CD8-positive, alpha-beta memory T cell (primary cell): ENCODE measurements around the gene NAGLU. TPM values are rescaled to one million over a fixed set of nuclear protein-coding genes. Genes with fewer than 3 reads are reported as not detected.
A peak's percentile ranks its signal among the peaks of the same experiment; 100 is the strongest.
"Not testable (repeated sequence)": the region's sequence is repeated elsewhere in the genome, so short reads cannot be mapped to it uniquely, and the experiment has no call there.

Source experiments
- CTCF ChIA-PET: fragments of 350-600 bp; sonication (Branson Sonifier 250); formaldehyde crosslinking; loops from one replicate; lab custom pipeline; 2021; ENCODE audit warnings: antibody characterized with exemption; lab: Charles Lee
- POLR2A ChIA-PET: fragments of 350-600 bp; sonication (Branson Sonifier 250); formaldehyde crosslinking; loops from one replicate; lab custom pipeline; 2021; ENCODE audit warnings: antibody characterized with exemption; lab: Charles Lee
- DNase-seq, 5 donors: peaks; one replicate each; pipeline versions ENCODE4 v3.0.0 to v3.0.0-alpha.2; 2020 to 2022; ENCODE audit warnings: mixed read lengths in 1 of 5
- H3K27ac ChIP-seq: one replicate; pipeline ENCODE4 v1.7.0; 2013; ENCODE audit warnings: low read depth, mild to moderate bottlenecking, low read length, moderate library complexity
- H3K27me3 ChIP-seq: 2 replicates; pipeline ENCODE4 v1.7.0; 2013; ENCODE audit warnings: low read length, mild to moderate bottlenecking; ENCODE audit not compliant: insufficient read depth, poor library complexity, severe bottlenecking
- H3K36me3 ChIP-seq: 2 replicates; pipeline ENCODE4 v1.7.0; 2013; ENCODE audit warnings: mild to moderate bottlenecking, low read length, moderate library complexity; ENCODE audit not compliant: insufficient read depth
- H3K4me1 ChIP-seq: 2 replicates; pipeline ENCODE4 v1.7.0; 2013; ENCODE audit warnings: mild to moderate bottlenecking, low read length, moderate library complexity; ENCODE audit not compliant: insufficient read depth
- H3K4me3 ChIP-seq: 2 replicates; pipeline ENCODE4 v1.7.0; 2013; ENCODE audit warnings: mild to moderate bottlenecking, low read length
- H3K9me3 ChIP-seq: 2 replicates; pipeline ENCODE4 v1.7.0; 2013; ENCODE audit warnings: mild to moderate bottlenecking, low read length
- H3K27ac Mint-ChIP-seq, 8 donors: one replicate each; pipeline ENCODE4 v1.8.0; 2020 to 2021; ENCODE audit warnings: mixed read lengths in 8 of 8, mild to moderate bottlenecking in 6 of 8, inconsistent platforms in 3 of 8, moderate library complexity in 3 of 8
- H3K27me3 Mint-ChIP-seq, 2 donors: one replicate each; pipeline ENCODE4 v1.8.0; 2020 to 2021; ENCODE audit warnings: mixed read lengths in 2 of 2, mild to moderate bottlenecking in 1 of 2, moderate library complexity in 1 of 2
- H3K36me3 Mint-ChIP-seq, 3 donors: one replicate each; pipeline ENCODE4 v1.8.0; 2020 to 2021; ENCODE audit warnings: mixed read lengths in 3 of 3, inconsistent platforms in 1 of 3, mild to moderate bottlenecking in 1 of 3
- H3K4me1 Mint-ChIP-seq, 3 donors: one replicate each; pipeline ENCODE4 v1.8.0; 2020 to 2021; ENCODE audit warnings: mixed read lengths in 3 of 3, inconsistent platforms in 1 of 3, mild to moderate bottlenecking in 1 of 3
- H3K4me3 Mint-ChIP-seq, 7 donors: one replicate each; pipeline ENCODE4 v1.8.0; 2020 to 2021; ENCODE audit warnings: mixed read lengths in 7 of 7, mild to moderate bottlenecking in 6 of 7, moderate library complexity in 4 of 7, inconsistent platforms in 2 of 7
- H3K9me3 Mint-ChIP-seq, 5 donors: one replicate each; pipeline ENCODE4 v1.8.0; 2020 to 2022; ENCODE audit warnings: mixed read lengths in 5 of 5, mild to moderate bottlenecking in 3 of 5, moderate library complexity in 2 of 5, inconsistent platforms in 1 of 5
- polyA plus RNA-seq: library from polyadenylated mRNA; unstranded; fragments of 300-500 nt; fragmentation: Illumina TruSeq; gene quantifications from one replicate; pipeline ENCODE4 v1.2.3, GENCODE V29; 2021
- total RNA-seq, 2 experiments: library from RNA; stranded (reverse); gene quantifications; one replicate each; pipeline ENCODE4 v1.2.3, GENCODE V29; 2021

The NAGLU gene
- total and polyA plus RNA-seq, 3 experiments from 2014 or later = 15.8 to 17.4 (median 17.0) TPM

DNA sequence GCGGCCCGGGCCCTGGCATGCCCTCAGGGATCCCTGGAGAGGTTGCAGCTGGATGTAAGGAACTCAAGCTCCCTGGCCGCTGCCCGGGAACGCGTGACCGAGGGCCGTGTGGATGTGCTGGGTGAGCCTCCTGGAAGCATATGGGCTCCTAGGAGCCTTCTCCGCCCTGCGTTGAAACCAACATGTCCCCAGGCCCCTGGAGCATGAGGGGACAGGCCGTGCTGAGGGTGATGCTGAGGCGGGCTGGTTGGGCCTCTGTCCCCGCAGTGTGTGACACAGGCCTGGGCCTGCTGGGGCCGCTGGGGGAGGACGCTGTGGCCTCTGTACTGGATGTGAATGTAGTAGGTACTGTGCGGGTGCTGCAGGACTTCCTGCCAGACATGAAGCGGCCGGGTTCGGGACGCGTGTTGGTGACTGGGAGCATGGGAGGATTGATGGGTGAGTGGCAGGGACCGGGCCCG lies 11.0 kb downstream of the NAGLU start:
- peak overlapping the region in 1 of 7 donors; percentile 50 for H3K4me3 Mint-ChIP-seq
- Histone ChIP-seq H3K9me3 (no peaks in the 10 kb centered on the region), H3K4me3 (no peak overlapping the region), H3K27ac (no peak overlapping the region), H3K27me3 (no peaks in the 10 kb centered on the region), H3K36me3 (no peaks in the 10 kb centered on the region), H3K4me1 (peaks cover 5% of the 10 kb centered on the region)
- no peak for DNase-seq
- H3K9me3 Mint-ChIP-seq = no peaks in the 10 kb centered on the region
- H3K4me1 Mint-ChIP-seq = peaks cover 10 to 16% (median 14%) of the 10 kb centered on the region in 3 donors
- CTCF ChIA-PET = interaction anchor here (3.1 kb wide), 1 partner anchor 32 kb away, joined by 10 read pairs; no protein-coding TSS in a partner anchor
- H3K27ac Mint-ChIP-seq = no peak overlapping the region
- POLR2A ChIA-PET = interaction anchor here (1.0 to 1.4 kb wide), 2 partner anchors 11 to 17 kb away, joined by 3 read pairs; partner anchors contain the start of gene NAGLU
- peaks cover 0 to 5% (median 0%) of the 10 kb centered on the region in 3 donors for H3K36me3 Mint-ChIP-seq
- H3K27me3 Mint-ChIP-seq = no peaks in the 10 kb centered on the region

GRCh38 chr17:42547698-42548069 lies 11.6 kb downstream of the NAGLU start:
- H3K27ac ChIP-seq = no peak overlapping the region
- H3K27me3 ChIP-seq = no peaks in the 10 kb centered on the region
- Mint-ChIP-seq H3K4me3 (peak overlapping the region in 1 of 7 donors; percentile 15), H3K9me3 (no peaks in the 10 kb centered on the region), H3K36me3 (peaks cover 0 to 5% (median 0%) of the 10 kb centered on the region in 3 donors), H3K27ac (no peak overlapping the region), H3K27me3 (no peaks in the 10 kb centered on the region), H3K4me1 (peaks cover 10 to 22% (median 14%) of the 10 kb centered on the region in 3 donors)
- H3K9me3 ChIP-seq = no peaks in the 10 kb centered on the region
- ChIA-PET CTCF (interaction anchor here (1.2 to 3.1 kb wide), 4 partner anchors 12 to 276 kb away, joined by 4 to 10 read pairs (median 6); partner anchors contain the start of genes BECN1 and NAGLU), POLR2A (interaction anchor here (0.7 to 1.6 kb wide), 5 partner anchors 11 to 62 kb away, joined by 3 to 4 read pairs (median 3); partner anchors contain the start of genes NAGLU, PSMC3IP, RETREG3 and TUBG1)
- H3K4me1 ChIP-seq = peaks cover 5% of the 10 kb centered on the region
- H3K36me3 ChIP-seq = no peaks in the 10 kb centered on the region
- no peak overlapping the region for H3K4me3 ChIP-seq
- no peak for DNase-seq

DNA sequence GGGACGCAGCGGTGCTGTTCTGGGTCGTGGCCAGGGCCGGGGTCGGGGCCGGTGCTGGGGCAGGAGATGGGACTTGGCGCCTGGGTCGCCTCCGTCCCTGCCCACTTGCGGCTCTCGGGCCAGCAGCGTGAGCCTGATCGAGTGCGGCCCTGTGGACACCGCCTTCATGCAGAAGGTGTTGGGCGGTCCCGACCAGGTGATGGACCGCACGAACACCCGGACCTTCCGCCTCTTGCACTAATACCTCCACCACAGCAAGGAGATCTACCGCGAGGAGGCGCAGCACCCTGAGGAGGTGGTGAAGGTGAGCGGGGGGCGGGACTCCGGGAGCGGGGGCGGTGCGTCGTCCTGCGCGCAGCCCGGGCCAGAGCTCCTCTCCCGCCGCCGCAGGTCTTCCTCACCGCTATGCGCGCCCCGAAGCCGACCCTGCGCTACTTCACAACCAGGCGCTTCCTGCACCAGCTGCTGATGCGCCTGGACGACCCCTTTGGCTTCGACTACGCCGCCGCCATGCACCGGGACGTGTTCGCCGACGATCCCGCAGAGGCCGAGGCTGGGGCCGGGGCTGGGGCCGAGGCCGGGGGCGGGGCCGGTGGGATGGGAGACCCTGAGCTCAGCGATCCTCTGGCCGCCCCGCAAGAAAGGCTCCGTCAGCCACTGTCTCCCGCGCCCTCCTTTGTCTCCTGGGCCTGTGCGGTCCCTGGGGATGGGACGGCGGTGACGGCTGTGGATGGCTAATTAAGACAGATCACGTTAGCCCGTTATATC lies 12.2 kb downstream of the NAGLU start:
- no peaks in the 10 kb centered on the region for H3K36me3 ChIP-seq
- H3K27me3 Mint-ChIP-seq = no peaks in the 10 kb centered on the region
- ChIA-PET CTCF (interaction anchor here (0.7 to 3.1 kb wide), 13 partner anchors 12 to 276 kb away, joined by 3 to 10 read pairs (median 4); partner anchors contain the start of genes BECN1, NAGLU, RETREG3 and TUBG1), POLR2A (interaction anchor here (0.6 to 1.6 kb wide), 7 partner anchors 11 to 497 kb away, joined by 3 to 4 read pairs (median 3); partner anchors contain the start of genes NAGLU, PSMC3IP, RETREG3 and TUBG1)
- H3K9me3 Mint-ChIP-seq = no peaks in the 10 kb centered on the region
- no peak overlapping the region for H3K27ac Mint-ChIP-seq
- H3K9me3 ChIP-seq = no peaks in the 10 kb centered on the region
- H3K4me3 Mint-ChIP-seq = peak overlapping the region in 4 of 7 donors; percentile 22 to 59 (median 43)
- H3K27me3 ChIP-seq = no peaks in the 10 kb centered on the region
- peak; percentile 57 to 83 (median 69) for DNase-seq
- H3K4me3 ChIP-seq = no peak overlapping the region
- H3K4me1 ChIP-seq = peaks cover 5% of the 10 kb centered on the region
- peaks cover 10 to 25% (median 14%) of the 10 kb centered on the region in 3 donors for H3K4me1 Mint-ChIP-seq
- H3K36me3 Mint-ChIP-seq = peaks cover 0 to 5% (median 0%) of the 10 kb centered on the region in 3 donors
- no peak overlapping the region for H3K27ac ChIP-seq

DNA sequence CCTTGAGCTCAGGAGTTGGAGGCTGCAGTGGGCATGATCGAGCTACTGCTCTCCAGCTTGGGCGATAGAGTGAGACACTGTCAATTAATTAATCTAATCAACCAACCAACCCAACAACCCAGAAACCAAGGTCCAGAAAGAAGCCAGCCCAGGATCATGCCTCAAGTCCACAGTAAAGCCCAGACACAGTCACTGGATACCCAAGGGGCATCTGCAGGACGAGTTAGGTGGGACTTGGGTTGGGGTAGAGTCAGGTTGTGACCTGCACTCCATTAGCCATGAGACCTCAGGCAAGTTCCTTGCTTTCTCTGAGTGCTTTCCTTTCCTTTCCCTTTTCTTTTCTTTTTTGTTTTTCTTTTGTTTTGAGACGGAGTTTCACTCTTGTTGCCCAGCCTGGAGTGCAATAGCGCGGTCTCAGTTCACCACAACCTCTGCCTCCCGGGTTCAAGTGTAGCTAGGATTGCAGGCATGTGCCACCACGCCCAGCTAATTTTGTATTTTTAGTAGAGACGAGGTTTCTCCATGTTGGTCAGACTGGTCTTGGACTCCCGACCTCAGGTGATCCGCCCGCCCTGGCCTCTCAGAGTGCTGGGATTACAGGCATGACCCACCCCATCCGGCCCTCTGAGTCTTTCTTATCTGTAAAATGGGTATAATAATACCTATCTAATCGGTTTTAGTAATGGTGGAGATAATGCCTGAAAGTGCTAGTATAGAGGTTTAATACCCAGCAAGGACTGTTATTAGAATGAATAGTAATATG lies 13.1 kb downstream of the NAGLU start:
- Histone ChIP-seq H3K9me3 (no peaks in the 10 kb centered on the region), H3K4me3 (no peak overlapping the region), H3K27ac (no peak overlapping the region), H3K27me3 (no peaks in the 10 kb centered on the region), H3K4me1 (peaks cover 5% of the 10 kb centered on the region), H3K36me3 (no peaks in the 10 kb centered on the region)
- no peaks in the 10 kb centered on the region for H3K9me3 Mint-ChIP-seq
- CTCF ChIA-PET = interaction anchor here (0.7 to 3.1 kb wide), 13 partner anchors 13 to 275 kb away, joined by 3 to 10 read pairs (median 4); partner anchors contain the start of genes BECN1, NAGLU, RETREG3 and TUBG1
- POLR2A ChIA-PET = interaction anchor here (1.1 to 1.6 kb wide), 2 partner anchors 12 to 19 kb away, joined by 3 read pairs; no protein-coding TSS in a partner anchor
- peaks cover 0 to 3% (median 0%) of the 10 kb centered on the region in 3 donors for H3K36me3 Mint-ChIP-seq
- H3K4me3 Mint-ChIP-seq = peak overlapping the region in 4 of 7 donors; percentile 13 to 62 (median 42)
- no peaks in the 10 kb centered on the region for H3K27me3 Mint-ChIP-seq
- DNase-seq = no peak
- H3K27ac Mint-ChIP-seq = no peak overlapping the region
- H3K4me1 Mint-ChIP-seq = peaks cover 10 to 35% (median 14%) of the 10 kb centered on the region in 3 donors

- H3K4me3 ChIP-seq, H3K9me3 Mint-ChIP-seq, H3K9me3 ChIP-seq, DNase-seq, POLR2A ChIA-PET, CTCF ChIA-PET, H3K36me3 ChIP-seq, H3K27me3 Mint-ChIP-seq, H3K36me3 Mint-ChIP-seq, H3K27me3 ChIP-seq: not testable (repeated sequence)
- Mint-ChIP-seq H3K27ac (peak within 1 kb of the TSS; percentile 35 to 94 (median 88)), H3K4me3 (peak within 1 kb of the TSS; percentile 87 to 96 (median 89)), H3K4me1 (peaks cover 17 to 50% (median 30%) of the 10 kb centered on the region in 3 donors)
- H3K27ac ChIP-seq = peak within 1 kb of the TSS; percentile 79
- peaks cover 17% of the 10 kb centered on the region for H3K4me1 ChIP-seq
Measured at GRCh38 chr17:42552736-42553135, 16.7 kb downstream of the NAGLU start, which contains the start of gene HSD17B1. Gene HSD17B1 (plus strand): TSS chr17:42552923. CDS start chr17:42552934, 11 bp downstream.

DNA sequence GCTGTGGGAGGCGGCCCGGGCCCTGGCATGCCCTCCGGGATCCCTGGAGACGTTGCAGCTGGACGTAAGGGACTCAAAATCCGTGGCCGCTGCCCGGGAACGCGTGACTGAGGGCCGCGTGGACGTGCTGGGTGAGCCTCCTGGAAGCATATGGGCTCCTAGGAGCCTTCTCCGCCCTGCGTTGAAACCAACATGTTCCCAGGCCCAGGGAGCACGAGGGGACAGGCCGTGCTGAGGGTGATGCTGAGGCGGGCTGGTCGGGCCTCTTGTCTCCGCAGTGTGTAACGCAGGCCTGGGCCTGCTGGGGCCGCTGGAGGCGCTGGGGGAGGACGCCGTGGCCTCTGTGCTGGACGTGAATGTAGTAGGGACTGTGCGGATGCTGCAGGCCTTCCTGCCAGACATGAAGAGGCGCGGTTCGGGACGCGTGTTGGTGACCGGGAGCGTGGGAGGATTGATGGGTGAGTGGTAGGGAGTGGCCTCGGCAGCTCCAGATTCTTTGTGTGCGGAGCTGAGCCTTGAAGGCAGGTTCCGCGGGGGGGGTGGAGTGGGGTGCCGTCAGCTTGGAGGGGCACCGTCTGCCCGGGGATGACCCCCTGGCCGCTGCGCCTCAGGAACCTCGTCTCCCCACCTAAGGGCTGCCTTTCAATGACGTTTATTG lies 17.2 kb downstream of the NAGLU start:
- CTCF ChIA-PET = interaction anchor here (1.6 to 2.2 kb wide), 2 partner anchors 23 to 25 kb away, joined by 6 to 12 read pairs; partner anchors contain the start of gene PSMC3IP
- H3K4me1 ChIP-seq = peaks cover 17% of the 10 kb centered on the region
- H3K27me3 ChIP-seq = no peaks in the 10 kb centered on the region
- POLR2A ChIA-PET = interaction anchor here (1.9 kb wide), 1 partner anchor 17 kb away, joined by 9 read pairs; the partner anchor contains the start of gene NAGLU
- peak overlapping the region; percentile 60 to 96 (median 89) for H3K4me3 Mint-ChIP-seq
- H3K27me3 Mint-ChIP-seq = no peaks in the 10 kb centered on the region
- H3K4me1 Mint-ChIP-seq = peaks cover 17 to 50% (median 30%) of the 10 kb centered on the region in 3 donors
- H3K36me3 Mint-ChIP-seq = peaks cover 0 to 1% (median 0%) of the 10 kb centered on the region in 3 donors
- H3K9me3 ChIP-seq = no peaks in the 10 kb centered on the region
- no peaks in the 10 kb centered on the region for H3K9me3 Mint-ChIP-seq
- no peak overlapping the region for H3K4me3 ChIP-seq
- DNase-seq = no peak
- peak overlapping the region in 6 of 8 donors; percentile 35 to 94 (median 89) for H3K27ac Mint-ChIP-seq
- peak overlapping the region; percentile 79 for H3K27ac ChIP-seq
- no peaks in the 10 kb centered on the region for H3K36me3 ChIP-seq

GRCh38 chr17:42553866-42554249 lies 17.8 kb downstream of the NAGLU start:
- ChIA-PET POLR2A (interaction anchor here (0.9 to 1.9 kb wide), 3 partner anchors 18 to 25 kb away, joined by 3 to 9 read pairs (median 3); partner anchors contain the start of gene NAGLU), CTCF (interaction anchor here (1.1 to 2.2 kb wide), 4 partner anchors 10 to 27 kb away, joined by 3 to 12 read pairs (median 8); partner anchors contain the start of gene PSMC3IP)
- Histone ChIP-seq H3K4me3 (peak overlapping the region; percentile 86), H3K4me1 (peaks cover 13% of the 10 kb centered on the region), H3K36me3 (no peaks in the 10 kb centered on the region), H3K9me3 (no peaks in the 10 kb centered on the region), H3K27ac (peak overlapping the region; percentile 79), H3K27me3 (no peaks in the 10 kb centered on the region)
- peaks cover 16 to 47% (median 27%) of the 10 kb centered on the region in 3 donors for H3K4me1 Mint-ChIP-seq
- H3K36me3 Mint-ChIP-seq = peaks cover 0 to 1% (median 0%) of the 10 kb centered on the region in 3 donors
- no peak for DNase-seq
- H3K27me3 Mint-ChIP-seq = no peaks in the 10 kb centered on the region
- H3K4me3 Mint-ChIP-seq = peak overlapping the region; percentile 87 to 96 (median 89)
- H3K27ac Mint-ChIP-seq = peak overlapping the region in 7 of 8 donors; percentile 43 to 94 (median 92)
- no peaks in the 10 kb centered on the region for H3K9me3 Mint-ChIP-seq
